ENCODE measurements around the gene BPHL.
A peak's percentile ranks its signal among the peaks of the same experiment; 100 is the strongest.
"Not testable (repeated sequence)": the region's sequence is repeated elsewhere in the genome, so short reads cannot be mapped to it uniquely, and the experiment has no call there.

Gene BPHL

DNA sequence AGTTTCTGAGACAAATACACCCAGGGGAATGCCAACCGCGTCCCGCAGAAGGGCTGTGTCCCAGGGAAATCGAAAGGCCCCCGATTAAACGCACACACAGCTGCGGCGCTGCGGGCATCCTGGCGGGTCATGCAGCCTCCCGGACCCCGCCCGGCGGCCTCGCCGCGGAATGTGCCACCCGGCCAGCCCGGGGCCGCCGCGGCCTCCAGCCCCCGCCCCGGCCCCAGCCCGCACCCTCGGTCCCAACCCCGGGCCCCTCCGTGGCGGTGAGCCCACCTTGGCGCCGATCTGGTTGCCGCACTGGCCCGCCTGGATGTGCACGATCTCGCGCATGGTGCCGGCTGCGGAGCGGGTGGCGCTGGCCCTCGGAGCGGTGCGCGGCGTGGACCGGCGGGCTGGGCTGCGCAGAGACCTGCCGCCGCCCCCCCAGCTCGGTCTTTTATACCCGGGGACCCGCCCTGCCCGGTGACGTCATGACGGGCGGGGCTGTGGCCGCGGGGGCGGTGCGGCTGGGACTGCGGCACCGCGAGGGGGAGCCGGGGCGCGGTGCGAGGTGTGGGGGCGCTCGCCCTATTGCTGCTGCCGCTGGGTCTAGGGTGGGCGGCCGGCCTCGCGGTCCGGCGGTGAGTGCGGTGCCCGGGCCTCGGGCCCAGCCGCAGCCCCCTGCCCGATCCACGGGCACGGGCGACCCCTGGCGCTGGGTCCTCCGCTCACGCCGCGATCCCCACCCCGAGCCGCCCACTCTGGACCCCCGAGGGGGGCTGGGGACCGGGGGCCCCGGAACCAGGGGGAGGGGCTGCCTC lies 38.8 kb downstream of the BPHL start, which contains the start of gene TUBB2A:
Gene TUBB2A (minus strand): TSS at position 414 of the 803 bp plus-strand sequence. CDS start 81 bp downstream, at position 333.
- peak; percentile 86 for DNase-seq

DNA sequence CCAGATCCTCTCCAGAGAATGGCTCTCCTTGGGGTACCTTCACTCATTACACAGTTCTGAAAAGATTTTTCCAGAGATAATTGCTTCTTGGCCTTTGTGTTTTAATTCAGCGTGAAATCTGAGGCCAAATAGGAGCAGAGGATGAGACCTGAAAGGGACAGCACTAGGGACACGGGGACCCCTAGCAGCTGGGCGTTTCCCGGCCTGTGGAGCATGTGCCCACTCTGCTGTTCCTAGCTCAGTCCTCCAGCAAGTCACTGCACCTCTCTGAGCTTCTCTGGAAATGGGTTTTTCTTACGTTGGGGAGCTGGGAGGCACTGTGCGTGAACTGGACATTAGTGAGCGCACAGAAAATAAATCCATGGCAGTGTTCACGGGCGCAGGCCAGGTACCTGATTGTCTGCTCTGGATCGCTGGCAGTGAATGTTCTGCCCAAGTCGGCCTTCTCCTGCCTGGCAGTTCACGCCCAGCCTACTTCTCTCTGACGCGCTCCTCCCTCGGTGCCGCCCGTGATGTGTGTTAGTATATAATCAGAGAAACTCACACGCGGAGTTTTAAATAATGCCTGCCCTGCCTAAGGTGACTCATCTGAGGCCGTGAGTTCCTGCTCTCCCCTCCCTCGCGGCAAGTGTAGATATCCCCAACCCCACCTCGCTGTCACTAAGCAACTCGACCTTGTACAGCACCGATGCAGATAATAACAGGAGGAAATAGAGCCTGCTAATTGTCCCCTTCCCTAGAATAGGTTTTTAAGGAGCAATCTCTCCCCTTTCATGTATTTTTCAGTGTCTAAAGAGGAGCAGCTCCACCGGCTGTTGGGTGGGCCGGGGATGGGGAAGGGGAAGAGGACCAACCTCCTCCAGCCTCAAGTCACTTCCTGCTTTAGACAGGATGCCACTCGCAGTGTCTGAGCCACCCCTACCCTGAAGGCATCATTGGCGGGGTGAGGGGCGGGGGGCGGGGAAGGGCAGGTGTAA lies 41.6 kb downstream of the BPHL start:
- peak; percentile 38 to 48 for DNase-seq

DNA sequence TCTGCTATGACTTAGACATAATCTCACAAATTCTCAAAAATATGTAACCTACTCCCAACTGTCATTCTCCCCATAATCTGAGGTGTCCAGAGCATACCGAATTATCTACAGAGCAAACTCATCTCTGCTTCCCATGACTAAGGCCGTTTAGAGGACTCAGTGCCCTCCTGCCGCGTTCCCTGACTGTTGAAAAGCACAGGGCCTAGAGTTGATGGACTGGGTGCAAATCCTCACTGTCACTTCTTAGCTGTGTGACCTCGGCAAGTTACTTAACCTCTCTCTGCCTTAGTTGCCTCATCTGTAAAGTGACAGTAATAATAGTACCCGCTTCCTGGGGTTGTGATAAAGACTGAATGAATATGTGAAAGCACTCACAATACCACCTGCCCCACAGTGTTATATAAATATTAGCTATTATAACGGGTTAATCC lies 43.6 kb downstream of the BPHL start:
- DNase-seq: no peak

DNA sequence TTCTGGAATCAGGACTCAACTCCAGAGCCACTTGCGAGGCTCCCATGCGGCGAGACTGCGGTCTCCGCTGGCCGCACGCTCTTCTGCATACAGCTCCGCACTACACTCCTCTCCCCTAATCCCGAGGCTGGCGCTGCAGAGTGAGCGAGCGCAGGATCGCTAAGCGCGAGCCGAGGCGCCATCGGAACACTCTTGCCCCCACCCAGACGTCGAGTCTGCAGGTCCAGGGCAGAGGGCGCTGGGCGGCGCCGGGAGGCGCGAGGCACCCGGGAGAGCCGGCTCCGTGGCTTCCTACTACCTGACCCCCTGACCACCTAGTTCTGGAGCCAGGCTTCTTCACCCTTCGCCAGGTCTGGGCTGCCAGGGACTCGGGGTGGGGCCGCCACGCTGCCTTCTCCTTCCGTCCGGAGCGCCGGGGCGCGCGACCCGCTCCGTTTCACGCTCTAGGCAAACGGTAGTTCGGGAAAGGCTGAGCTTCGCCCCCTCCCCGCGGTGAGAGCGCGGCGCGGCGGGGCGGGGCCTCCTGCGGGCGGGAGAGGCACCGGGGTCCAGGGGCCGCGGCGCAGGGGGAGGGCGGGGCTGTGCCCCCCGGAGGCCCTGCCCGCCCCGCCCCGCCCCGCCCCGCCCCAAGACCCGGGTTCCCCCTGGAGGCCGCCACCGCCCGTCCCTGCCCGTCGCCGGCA lies 44.2 kb downstream of the BPHL start:
- peak; percentile 70 to 76 for DNase-seq

DNA sequence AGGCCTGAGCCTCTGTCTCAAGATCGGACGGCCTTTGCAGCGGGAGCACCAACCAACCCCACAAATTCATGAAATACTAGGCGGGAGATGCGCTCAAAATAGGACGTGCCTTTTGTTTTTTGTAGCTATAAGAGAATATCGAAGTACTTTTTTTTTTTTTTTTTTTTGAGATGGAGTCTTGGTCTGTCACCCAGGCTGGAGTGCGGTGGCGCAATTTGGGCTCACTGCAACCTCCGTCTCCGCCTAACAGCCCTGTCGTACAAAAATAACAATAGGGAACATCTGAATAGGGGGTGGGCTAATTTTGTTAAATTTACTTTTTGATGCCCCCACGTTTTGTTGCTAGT lies 44.7 kb downstream of the BPHL start:
- no peak for DNase-seq

DNA sequence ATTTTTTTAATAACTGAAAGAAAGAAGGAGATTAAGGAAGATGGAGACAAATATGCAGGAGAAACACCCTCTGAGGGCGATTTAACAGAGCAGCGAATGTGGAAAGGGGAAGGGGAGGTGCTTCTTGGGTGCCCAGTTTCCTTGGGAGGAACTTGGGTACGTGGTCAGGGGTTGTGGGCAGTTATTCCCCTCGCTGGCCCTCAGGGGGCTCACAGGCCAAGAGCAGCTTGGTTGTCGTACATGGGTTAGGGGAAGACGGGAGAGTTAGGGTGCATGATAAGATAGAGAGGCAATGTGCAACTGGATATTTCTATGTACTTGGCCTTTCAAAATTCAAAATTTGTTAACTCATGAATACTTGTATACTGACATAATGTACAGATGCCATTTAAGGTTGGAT lies 45.9 kb downstream of the BPHL start:
- no peak for DNase-seq

DNA sequence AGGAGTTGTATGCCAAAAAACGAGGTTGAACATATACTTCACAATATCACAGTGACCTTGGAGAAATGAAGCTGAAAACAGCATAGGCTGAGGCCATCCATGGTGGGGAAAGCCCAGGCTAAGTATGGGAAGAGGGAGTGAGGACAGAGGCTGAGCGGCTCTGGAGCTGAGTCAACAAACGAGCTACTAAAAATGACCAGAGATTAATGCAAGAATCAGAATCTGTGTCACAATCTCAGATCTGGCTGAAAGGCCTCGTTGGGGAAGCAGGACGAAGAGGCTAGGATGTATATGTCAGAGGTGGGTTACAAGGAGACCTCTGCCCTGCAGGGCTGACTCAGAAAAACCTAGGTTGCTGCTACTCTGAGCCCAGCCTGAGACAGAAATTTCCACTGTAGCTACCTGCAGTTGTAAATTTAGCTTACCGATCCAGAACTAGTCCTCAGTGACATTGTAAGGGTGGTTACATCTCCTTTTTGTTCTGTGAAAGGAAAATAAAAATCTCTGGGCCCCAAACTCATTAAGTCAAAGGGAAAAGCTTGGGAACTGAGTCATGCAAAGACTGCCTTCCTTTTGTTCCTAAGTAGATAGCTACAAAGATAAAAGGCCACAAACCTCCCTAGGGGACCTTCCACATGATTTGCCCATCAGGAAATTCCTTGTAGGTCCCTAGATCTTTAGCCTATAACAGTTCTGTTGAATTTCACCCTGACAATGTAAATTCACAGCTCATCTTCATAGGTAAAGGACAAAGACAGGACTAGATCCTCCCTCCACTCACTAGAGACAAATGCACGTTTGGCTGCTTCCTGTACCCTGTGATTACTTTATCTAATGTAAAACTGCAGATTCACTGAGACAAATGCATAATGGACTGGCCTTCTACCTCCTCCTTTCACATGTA lies 47.4 kb downstream of the BPHL start:
- DNase-seq: no peak

DNA sequence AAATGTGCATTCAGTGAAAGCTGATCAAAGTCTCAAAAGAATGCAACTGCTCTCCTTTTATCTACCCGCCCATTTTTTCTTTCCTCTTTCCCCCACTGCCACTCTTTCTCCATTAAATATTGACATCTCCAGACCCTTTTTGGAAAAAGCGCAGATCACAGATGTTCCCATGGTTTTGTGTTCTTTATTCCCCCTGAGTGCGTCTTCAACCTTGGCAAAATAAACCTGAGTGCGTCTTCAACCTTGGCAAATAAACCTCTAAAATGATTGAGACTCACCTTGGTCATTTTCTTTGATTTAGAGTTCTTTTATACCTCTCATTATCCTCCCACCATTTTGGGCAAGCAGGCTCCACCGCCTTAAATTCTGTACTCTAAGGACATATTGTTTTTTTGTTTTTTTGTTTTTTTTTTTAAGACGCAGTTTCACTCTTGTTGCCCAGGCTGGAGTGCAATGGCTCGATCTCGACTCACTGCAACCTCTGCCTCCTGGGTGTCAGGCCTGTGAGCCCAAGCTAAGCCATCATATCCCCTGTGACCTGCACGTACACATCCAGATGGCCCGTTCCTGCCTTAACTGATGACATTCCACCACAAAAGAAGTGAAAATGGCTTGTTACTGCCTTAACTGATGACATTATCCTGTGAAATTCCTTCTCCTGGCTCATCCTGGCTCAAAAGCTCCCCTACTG lies 48.2 kb downstream of the BPHL start:
- not testable (repeated sequence) for DNase-seq

DNA sequence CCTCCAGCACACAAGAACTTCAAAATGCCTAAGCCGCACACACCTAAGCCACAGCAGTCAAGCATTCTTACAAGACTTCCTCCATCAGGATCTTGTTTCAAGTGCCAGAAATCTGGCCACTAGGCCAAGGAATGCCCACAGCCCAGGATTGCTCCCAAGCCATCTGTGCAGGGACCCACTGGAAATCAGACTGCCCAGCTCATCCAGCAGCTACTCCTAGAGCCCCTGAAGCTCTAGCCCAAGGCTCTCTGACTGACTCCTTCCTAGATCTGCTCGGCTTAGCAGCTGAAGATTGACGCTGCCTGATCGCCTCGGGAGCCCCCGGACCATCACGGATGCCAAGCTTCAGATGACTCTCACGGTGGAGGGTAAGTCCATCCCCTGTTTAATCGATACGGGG lies 49.5 kb downstream of the BPHL start:
- DNase-seq: not testable (repeated sequence)

DNA sequence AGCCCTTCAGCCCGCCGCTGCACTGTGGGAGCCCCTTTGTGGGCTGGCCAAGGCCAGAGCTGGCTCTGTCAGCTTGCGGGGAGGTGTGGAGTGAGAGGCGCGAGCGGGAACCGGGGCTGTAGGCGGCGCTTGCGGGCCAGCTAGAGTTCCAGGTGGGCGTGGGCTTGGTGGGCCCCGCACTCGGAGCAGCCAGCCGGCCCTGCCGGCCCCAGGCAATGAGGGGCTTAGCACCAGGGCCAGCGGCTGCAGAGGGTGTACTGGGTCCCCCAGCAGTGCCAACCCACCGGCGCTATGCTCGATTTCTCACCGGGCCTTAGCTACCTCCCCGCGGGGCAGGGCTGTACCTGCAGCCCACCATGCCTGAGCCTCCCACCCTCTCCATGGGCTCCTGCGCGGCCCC lies 52.2 kb downstream of the BPHL start:
- DNase-seq: not testable (repeated sequence)

DNA sequence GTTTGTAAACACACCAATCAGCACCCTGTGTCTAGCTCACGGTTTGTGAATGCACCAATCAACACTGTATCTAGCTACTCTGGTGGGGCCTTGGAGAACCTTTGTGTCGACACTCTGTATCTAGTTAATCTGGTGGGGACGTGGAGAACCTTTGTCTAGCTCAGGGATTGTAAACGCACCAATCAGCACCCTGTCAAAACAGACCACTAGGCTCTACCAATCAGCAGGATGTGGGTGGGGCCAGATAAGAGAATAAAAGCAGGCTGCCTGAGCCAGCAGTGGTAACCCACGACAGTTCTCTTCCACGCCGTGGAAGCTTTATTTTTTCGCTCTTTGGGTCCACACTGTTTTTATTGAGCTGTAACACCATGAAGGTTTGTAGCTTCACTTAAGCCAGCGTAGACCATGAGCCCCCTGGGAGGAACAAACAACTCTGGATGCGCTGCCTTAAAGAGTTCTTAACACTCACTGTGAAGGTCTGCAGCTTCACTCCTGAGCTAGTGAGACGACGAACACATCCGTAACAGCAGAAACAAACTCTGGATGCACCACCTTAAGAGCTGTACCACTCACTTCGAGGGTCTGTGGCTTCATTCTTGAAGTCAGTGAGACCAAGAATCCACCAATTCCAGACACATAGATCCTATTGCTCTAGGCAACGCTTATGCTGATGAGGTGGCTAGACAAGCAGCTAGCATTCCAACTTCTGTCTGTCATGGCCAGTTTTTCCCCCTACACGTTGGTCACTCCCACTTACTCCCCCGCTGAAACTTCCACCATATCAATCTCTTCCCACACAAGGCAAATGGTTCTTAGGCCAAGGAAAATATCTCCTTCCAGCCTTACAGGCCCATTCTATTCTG lies 53.0 kb downstream of the BPHL start:
- DNase-seq: not testable (repeated sequence)

DNA sequence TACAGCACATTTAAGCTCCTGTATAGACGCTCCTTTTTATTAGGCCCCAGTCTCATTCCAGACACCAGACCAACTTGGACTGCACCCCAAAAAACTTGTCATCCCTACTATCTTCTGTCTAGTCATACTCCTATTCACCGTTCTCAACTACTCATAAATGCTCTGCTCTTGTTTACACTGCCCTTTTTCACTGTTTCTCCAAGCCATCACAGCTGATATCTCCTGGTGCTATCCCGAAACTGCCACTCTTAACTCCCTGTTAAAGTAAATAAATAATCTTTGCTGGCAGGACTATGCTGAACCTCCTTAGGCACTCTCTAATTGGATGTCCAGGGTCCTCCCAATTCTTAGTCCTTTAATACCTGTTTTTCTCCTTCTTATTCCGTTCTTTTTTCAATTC lies 54.3 kb downstream of the BPHL start:
- not testable (repeated sequence) for DNase-seq

DNA sequence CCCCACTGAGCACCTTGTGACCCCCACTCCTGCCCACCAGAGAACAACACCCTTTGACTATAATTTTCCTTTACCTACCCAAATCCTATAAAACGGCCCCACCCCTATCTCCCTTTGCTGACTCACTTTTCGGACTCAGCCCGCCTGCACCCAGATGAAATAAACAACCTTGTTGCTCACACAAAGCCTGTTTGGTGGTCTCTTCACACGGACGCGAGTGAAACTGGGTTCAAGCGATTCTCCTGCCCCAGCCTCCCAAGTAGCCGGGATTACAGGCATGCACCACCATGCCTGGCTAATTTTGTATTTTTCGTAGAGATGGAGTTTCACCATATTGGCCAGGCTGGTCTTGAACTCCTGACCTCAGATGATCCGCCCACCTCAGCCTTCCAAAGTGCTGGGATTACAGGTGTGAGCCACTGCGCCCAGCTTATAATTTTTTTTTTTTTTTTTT lies 55.2 kb downstream of the BPHL start:
- not testable (repeated sequence) for DNase-seq

DNA sequence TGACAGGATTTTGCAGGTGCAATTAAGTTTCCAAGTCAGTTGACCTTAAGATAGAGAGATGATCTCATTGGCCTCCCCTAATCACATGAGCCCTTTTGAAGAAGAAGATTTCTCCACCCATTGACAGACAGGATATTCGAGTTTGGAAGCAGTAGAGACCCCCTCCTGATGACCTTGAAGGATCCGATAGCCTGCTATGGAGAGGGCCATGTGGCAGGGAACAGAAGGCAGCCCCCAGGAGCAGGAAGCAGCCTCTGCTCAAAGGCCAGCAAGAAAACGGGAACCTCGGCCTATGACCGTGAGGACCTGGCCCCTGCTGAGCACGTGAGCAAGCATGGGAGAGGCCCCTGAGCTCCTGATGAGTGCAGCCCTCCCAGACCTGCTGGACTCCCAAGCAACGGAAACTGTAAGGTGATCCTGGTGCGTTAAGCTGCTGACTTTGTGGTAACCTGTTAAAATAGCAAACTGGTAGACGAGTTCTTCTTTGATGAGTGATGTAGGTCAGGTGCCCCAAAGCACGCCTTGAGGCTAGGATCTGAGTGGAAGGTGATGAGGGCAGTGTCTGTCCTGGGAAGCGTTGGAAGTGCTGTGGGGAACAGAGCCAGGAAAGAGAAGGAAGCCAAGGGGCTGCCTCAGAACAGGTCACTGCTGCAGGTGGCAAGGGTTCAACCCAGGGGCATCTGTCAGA lies 57.3 kb downstream of the BPHL start:
- no peak for DNase-seq

DNA sequence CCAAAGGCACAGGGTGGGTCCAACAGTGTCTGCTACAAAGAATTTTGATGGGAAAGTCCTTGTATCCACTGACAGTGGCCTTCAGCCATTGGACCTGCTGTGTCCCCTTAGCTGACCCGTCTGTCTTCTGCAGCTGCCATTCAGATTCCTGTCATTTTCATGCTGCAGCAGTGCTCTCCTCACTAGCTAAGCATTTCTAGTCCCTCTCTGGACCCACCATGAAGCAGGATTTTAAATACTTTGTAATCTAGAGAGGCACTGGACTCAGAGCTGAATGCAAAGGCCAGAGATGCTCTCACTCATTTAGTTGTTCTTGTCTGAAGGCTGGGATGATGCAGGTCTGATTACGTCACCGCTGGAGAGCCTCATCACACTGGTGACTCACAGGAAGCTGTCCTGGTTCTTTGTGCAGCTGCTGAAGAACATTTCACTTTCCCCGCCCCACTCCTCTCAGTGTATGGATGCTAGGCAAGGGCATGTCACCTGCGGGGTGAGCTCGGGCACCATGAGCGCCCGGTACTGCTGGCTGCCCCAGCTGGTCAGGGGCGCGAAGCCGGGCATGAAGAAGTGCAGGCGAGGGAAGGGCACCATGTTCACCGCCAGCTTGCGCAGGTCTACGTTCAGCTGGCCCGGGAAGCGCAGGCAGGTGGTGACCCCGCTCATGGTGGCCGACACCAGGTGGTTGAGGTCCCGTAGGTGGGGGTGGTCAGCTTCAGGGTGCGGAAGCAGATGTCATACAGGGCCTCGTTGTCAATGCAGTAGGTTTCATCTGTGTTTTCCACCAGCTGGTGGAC lies 58.2 kb downstream of the BPHL start:
- peak; percentile 49 to 60 for DNase-seq

DNA sequence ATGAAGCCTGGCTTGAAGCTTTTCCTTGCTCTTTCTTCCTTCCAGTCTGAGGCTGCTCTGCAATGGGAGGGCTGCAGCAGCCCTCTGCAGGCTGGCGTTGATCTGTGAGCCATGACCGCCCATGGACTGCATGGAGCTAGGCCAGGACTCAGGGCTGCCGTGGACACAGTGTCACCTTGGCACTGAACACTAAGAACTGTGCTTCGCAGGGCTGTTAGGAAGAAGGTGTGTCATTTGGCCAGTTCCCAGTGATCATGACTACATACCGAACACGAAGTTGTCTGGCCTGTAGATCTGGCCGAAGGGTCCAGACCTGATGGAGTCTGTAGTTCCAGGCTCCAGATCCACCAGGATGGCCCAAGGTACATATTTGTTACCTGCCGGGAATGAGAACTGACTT lies 60.2 kb downstream of the BPHL start:
- not testable (repeated sequence) for DNase-seq

DNA sequence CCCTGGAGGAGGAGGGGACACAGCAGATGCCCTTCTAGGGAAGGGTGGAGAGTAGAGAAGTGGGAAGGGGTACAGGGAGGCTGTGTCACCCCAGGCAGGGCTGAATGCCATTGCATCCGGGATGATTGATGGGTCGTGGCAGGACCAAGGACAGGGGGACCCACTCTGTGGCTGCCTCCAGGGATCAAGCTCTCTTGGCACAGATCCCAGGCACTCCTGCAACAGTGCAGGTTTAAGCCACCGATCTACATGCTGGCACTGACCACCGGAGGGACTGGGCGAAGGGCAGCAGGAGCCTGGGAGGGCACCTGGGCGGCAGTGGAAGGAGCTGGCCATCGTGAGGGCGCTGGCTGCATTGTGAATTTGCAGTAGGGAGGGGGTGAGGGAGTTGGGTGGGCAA lies 61.4 kb downstream of the BPHL start:
- not testable (repeated sequence) for DNase-seq

DNA sequence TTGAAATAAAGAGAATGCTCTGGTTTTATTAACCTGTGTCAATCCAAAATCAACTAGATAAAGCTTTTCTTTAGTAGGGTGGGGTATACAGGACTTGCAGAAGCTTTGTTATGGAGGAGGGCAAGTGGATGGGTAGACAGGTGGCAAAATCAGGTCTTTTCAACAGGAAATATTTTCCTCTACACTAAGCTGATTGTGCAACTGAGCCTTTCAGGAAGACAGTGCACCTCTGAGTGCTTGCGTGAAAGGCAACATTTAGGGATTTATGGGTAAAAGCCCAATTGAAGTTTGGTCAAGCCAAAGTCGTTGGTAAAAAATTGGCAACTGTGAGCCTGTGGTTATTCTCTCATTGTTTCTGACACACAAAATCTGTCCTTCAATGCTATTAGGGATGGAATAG lies 62.6 kb downstream of the BPHL start:
- no peak for DNase-seq

DNA sequence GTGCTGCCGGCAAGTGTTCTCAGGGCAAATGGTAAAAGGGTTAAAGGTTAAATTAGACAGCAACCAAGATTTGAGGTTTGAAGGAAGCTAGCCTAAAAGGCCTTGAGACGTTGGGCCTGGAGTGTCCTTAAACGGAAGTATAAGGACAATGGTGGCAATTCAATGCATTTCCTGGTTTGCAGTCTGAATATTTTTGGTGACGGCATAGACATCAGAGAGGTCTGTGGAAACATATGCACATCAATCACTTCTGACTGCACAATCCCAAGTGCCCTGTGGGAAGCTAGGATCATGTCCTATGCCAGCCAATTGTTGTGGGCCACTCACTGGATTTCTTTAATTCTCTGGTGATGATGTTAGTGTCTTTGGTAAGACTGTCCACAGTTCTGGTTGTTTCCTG lies 64.6 kb downstream of the BPHL start:
- DNase-seq: no peak
